IMR-90 (cell line): ENCODE measurements around the gene SLC25A21. TPM values are rescaled to one million over a fixed set of nuclear protein-coding genes. Genes with fewer than 3 reads are reported as not detected.
A peak's percentile ranks its signal among the peaks of the same experiment; 100 is the strongest.

Experiments used
- ATAC-seq: fragments of 200-7000 bp; cut with Tn5 transposase; 2 replicates; pipeline ENCODE4 v1.9.1; 2020; ENCODE audit warnings: low read depth, mild to moderate bottlenecking, moderate library complexity
- BruUV-seq: library from RNA; stranded (reverse); fragments of 400-500 nt; replicated peaks from 2 replicates; lab custom pipeline; 2021; lab: Mats Ljungman, UMichigan
- CTCF ChIA-PET: fragments of 300-600 bp; formaldehyde crosslinking; extraction: SDS; loops from one replicate; lab custom pipeline; 2021; ENCODE audit warnings: antibody characterized with exemption; lab: Yijun Ruan, JAX
- POLR2A ChIA-PET: fragments of 300-600 bp; sonication (Branson Sonifier 250); formaldehyde crosslinking; loops from one replicate; lab custom pipeline; 2022; ENCODE audit warnings: antibody characterized with exemption; ENCODE audit not compliant: unreplicated experiment; lab: Charles Lee
- DNase-seq: peaks from one replicate; pipeline ENCODE4 v3.0.0; 2013
- H2AFZ ChIP-seq: replicated peaks from 2 replicates; pipeline ENCODE3; 2013; ENCODE audit warnings: low read length, mild to moderate bottlenecking; ENCODE audit not compliant: poor library complexity
- H2AK5ac ChIP-seq: 2 replicates; pipeline ENCODE4 v1.6.1; 2013; ENCODE audit warnings: low read depth, low read length, inconsistent platforms
- H2AK9ac ChIP-seq: replicated peaks from 2 replicates; pipeline ENCODE3; 2013; ENCODE audit warnings: mild to moderate bottlenecking, low read depth, low read length, moderate library complexity; ENCODE audit not compliant: poor library complexity
- H2BK120ac ChIP-seq: 2 replicates; pipeline ENCODE4 v1.6.1; 2013; ENCODE audit warnings: low read depth, low read length, inconsistent platforms
- H2BK15ac ChIP-seq: 3 replicates; pipeline ENCODE4 v1.6.1; 2013; ENCODE audit warnings: low read depth, low read length, inconsistent platforms
- H2BK20ac ChIP-seq: 2 replicates; pipeline ENCODE4 v1.6.1; 2013; ENCODE audit warnings: low read depth, mild to moderate bottlenecking, inconsistent platforms, low read length, moderate library complexity
- H2BK5ac ChIP-seq: 2 replicates; pipeline ENCODE4 v1.6.1; 2013; ENCODE audit warnings: mild to moderate bottlenecking, low read depth, low read length, inconsistent platforms; ENCODE audit not compliant: poor library complexity, severe bottlenecking
- H3K14ac ChIP-seq: replicated peaks from 2 replicates; pipeline ENCODE4 v1.6.1; 2013; ENCODE audit warnings: low read depth, low read length, inconsistent platforms
- H3K18ac ChIP-seq: 2 replicates; pipeline ENCODE4 v1.6.1; 2013; ENCODE audit warnings: low read depth, low read length, control low read depth
- H3K23ac ChIP-seq: 2 replicates; pipeline ENCODE4 v1.6.1; 2013; ENCODE audit warnings: low read depth, low read length, inconsistent platforms
- H3K27ac ChIP-seq: 2 replicates; pipeline ENCODE4 v1.5.1; 2013; ENCODE audit warnings: mild to moderate bottlenecking, control low read depth, low read length; ENCODE audit not compliant: insufficient read depth
- H3K27me3 ChIP-seq: 2 replicates; pipeline ENCODE4 v1.6.1; 2013; ENCODE audit warnings: low read length; ENCODE audit not compliant: control insufficient read depth, insufficient read depth
- H3K36me3 ChIP-seq: 2 replicates; pipeline ENCODE4 v1.6.1; 2013; ENCODE audit warnings: low read length, mixed read lengths; ENCODE audit not compliant: control insufficient read depth, insufficient read depth
- H3K4ac ChIP-seq: 2 replicates; pipeline ENCODE4 v1.6.1; 2013; ENCODE audit warnings: low read depth, low read length, inconsistent platforms
- H3K4me1 ChIP-seq: 2 replicates; pipeline ENCODE4 v1.6.1; 2013; ENCODE audit warnings: low read length, mixed read lengths; ENCODE audit not compliant: control insufficient read depth, insufficient read depth
- H3K4me2 ChIP-seq: 2 replicates; pipeline ENCODE4 v1.6.1; 2013; ENCODE audit warnings: low read depth, mild to moderate bottlenecking, control low read depth, low read length, moderate library complexity
- H3K4me3 ChIP-seq: 2 replicates; pipeline ENCODE4 v1.5.1; 2013; ENCODE audit warnings: low read depth, mild to moderate bottlenecking, control low read depth, low read length, moderate library complexity; ENCODE audit not compliant: insufficient read depth
- H3K56ac ChIP-seq: 2 replicates; pipeline ENCODE4 v1.6.1; 2013; ENCODE audit warnings: low read length, inconsistent platforms; ENCODE audit not compliant: insufficient read depth; ENCODE audit errors: extremely low read depth
- H3K79me1 ChIP-seq, 2 experiments: 2 replicates each; pipeline ENCODE4 v1.6.1; 2013; ENCODE audit warnings: low read length in 2 of 2, inconsistent platforms in 1 of 2, low read depth in 1 of 2
- H3K9ac ChIP-seq: 2 replicates; pipeline ENCODE4 v1.6.1; 2013; ENCODE audit warnings: low read depth, low read length, control low read depth
- H3K9me1 ChIP-seq: 2 replicates; pipeline ENCODE4 v1.6.1; 2013; ENCODE audit warnings: low read length, inconsistent platforms; ENCODE audit not compliant: insufficient read depth
- H3K9me3 ChIP-seq: 2 replicates; pipeline ENCODE4 v1.6.1; 2013; ENCODE audit warnings: low read length; ENCODE audit not compliant: control insufficient read depth, insufficient read depth
- H4K20me1 ChIP-seq: 2 replicates; pipeline ENCODE4 v1.6.1; 2013; ENCODE audit warnings: low read length, inconsistent platforms; ENCODE audit not compliant: insufficient read depth
- H4K5ac ChIP-seq: 2 replicates; pipeline ENCODE4 v1.6.1; 2013; ENCODE audit warnings: mild to moderate bottlenecking, low read depth, low read length, control low read depth
- H4K8ac ChIP-seq, 2 experiments: 2 replicates each; pipeline ENCODE4 v1.6.1; 2013; ENCODE audit warnings: low read depth in 2 of 2, low read length in 2 of 2, control low read depth in 1 of 2, inconsistent platforms in 1 of 2
- H4K91ac ChIP-seq: 2 replicates; pipeline ENCODE4 v1.6.1; 2013; ENCODE audit warnings: low read depth, low read length, inconsistent platforms; ENCODE audit not compliant: insufficient read depth
- FOS ChIP-seq: fragments of 150-350 bp; IDR thresholded peaks from 2 replicates; pipeline ENCODE4 v1.6.1; 2016; ENCODE audit warnings: low read depth, low read length
- NFE2L2 ChIP-seq: fragments of 150-350 bp; IDR thresholded peaks from 2 replicates; pipeline ENCODE4 v1.6.1; 2016; ENCODE audit warnings: low read depth, mild to moderate bottlenecking, low read length
- dilution Hi-C: fragments of 300-500 bp; cut with HindIII; formaldehyde crosslinking; loops from one replicate; pipeline ENCODE4 v1.14.3; 2018; ENCODE audit warnings: low sequenced_read_pairs; ENCODE audit not compliant: unreplicated experiment
- in situ Hi-C: fragments of 300-500 bp; cut with MboI; formaldehyde crosslinking; loops from 3 replicates; pipeline ENCODE4 v1.14.3; 2019; ENCODE audit warnings: low sequenced_read_pairs, inconsistent platforms, mixed read lengths
- intact Hi-C: fragments of 100-400 bp; cut with micrococcal nuclease; formaldehyde crosslinking; loops from 2 replicates; pipeline ENCODE4 v1.10.0; 2022
- polyA plus RNA-seq, 3 experiments: library from polyadenylated mRNA; depleted of rRNA; stranded (reverse); fragments of >200 nt; gene quantifications; 2 replicates each; pipeline ENCODE4 v1.2.3, GENCODE V29; 2012; ENCODE audit warnings: low replicate concordance in 1 of 3
- total RNA-seq: library from RNA; depleted of rRNA; stranded (reverse); fragments of >200 nt; gene quantifications from 2 replicates; pipeline ENCODE4 v1.2.3, GENCODE V29; 2012

Gene SLC25A21
- total and polyA plus RNA-seq, 2 of the 4 experiments (the other 2 are of a cell fraction): 0.62 to 0.90 TPM

- Histone ChIP-seq H3K9ac (no peak overlapping the region), H3K9me3 (no peaks in the 10 kb centered on the region), H3K14ac (no peak overlapping the region), H2BK5ac (no peak overlapping the region), H3K36me3 (no peaks in the 10 kb centered on the region), H3K9me1 (no peaks in the 10 kb centered on the region), H4K5ac (no peak overlapping the region), H2AK9ac (no peak overlapping the region), H3K4me3 (no peak overlapping the region), H3K18ac (no peak overlapping the region), H2AK5ac (no peak overlapping the region), H4K20me1 (no peaks in the 10 kb centered on the region), H3K79me1 (no peaks in the 10 kb centered on the region), H2BK15ac (no peak overlapping the region), H2BK120ac (no peak overlapping the region), H3K56ac (no peak overlapping the region), H3K27me3 (no peaks in the 10 kb centered on the region; the same call in 1 of the 2 replicates), H3K4me1 (no peaks in the 10 kb centered on the region), H2AFZ (no peak overlapping the region), H3K27ac (no peak overlapping the region), H3K4me2 (no peak overlapping the region), H3K4ac (no peak overlapping the region), H2BK20ac (no peak overlapping the region), H3K23ac (no peak overlapping the region), H4K91ac (no peak overlapping the region), H4K8ac (no peak overlapping the region)
- no TSS peak for BruUV-seq
- no peak for DNase-seq
- no peak for ATAC-seq
- intact Hi-C loops: no loop called here
- ChIA-PET POLR2A (no interaction called here), CTCF (interaction anchor here (0.8 to 1.5 kb wide), 2 partner anchors 8 to 20 kb away, joined by 3 read pairs; no protein-coding TSS in a partner anchor)
- dilution Hi-C loops: no loop called here
- in situ Hi-C loops: no loop called here
- TF ChIP-seq NFE2L2: peak; percentile 48; the same call in 1 of the 2 replicates
- TF ChIP-seq FOS: no peak
These were observed 425.5 kb downstream of the SLC25A21 start for GRCh38 chr14:36746872-36747271.
